Activated CD4-positive, alpha-beta T cell treated with anti-CD3 and anti-CD28 coated beads for 1 hour (primary cell): ENCODE data around the gene CTNNA3.

ENCODE experiments used
- DNase-seq: peaks from one replicate; pipeline ENCODE4 v3.0.0-alpha.2; 2020

The CTNNA3 gene

DNA sequence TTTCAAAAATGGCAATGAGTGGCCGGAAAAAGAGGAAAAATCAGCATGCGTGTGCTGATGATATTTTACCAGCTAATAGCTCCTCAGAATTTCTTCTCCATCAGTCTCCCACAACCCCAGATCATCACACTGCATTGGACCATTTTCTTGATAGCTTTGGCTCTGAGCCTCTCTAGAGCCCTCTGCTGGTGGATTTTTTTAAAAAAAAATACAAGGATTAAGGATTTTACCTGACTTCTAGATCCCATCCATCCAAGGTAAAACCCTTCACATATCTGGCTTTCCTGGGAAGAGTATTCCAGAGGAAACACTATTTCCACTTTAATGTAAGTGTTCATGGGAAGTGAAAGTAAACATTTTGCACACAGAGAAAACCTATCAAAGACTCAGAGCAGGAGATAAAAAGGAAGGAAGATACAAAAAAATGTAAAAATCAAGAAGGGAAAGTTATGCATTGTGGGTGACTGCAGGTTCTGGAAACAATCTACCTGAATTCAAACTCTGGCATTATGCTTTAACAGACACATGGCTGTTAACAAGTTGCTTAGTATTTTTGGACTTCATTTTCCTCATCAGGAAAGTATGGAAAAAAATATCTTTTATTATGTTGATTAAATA lies 389.3 kb downstream of the CTNNA3 start:
- no peak for DNase-seq

DNA sequence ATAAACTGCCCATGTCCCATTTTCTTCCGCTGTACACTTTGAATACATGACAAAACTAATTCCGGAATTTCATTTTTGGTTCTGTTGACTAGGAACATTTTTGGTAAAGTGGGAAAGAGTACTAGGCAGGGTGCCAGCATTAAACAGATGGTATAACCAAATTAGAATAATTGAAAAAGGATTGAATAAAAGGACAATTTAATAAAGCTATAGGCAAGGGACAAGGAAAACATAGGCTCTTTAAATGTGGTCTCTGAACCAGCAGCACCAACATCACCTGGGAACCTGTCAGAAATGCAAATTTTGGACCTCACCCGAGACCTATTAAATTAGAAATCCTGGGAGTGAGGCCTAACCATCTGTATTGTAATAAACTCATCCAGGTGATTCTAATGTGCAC lies 393.3 kb downstream of the CTNNA3 start:
- DNase-seq = no peak

DNA sequence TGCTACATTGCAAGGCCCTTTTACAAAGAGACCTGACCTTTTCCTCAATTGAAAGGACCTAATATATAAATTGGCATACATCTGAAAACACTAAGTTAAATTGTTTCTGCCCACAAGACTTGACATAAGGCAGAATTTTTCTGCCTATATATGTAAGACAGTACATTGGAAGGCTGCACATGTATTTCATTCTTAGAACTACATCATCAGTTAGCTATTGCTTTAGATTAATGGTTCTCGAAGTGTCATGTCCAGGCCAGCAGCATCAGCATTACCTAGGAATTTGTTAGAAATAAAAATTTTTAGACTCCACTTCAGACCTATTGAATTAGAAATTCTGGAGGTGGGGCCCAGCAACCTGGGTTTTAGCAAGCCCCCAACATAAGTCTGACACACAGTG lies 396.2 kb downstream of the CTNNA3 start:
- DNase-seq = no peak

DNA sequence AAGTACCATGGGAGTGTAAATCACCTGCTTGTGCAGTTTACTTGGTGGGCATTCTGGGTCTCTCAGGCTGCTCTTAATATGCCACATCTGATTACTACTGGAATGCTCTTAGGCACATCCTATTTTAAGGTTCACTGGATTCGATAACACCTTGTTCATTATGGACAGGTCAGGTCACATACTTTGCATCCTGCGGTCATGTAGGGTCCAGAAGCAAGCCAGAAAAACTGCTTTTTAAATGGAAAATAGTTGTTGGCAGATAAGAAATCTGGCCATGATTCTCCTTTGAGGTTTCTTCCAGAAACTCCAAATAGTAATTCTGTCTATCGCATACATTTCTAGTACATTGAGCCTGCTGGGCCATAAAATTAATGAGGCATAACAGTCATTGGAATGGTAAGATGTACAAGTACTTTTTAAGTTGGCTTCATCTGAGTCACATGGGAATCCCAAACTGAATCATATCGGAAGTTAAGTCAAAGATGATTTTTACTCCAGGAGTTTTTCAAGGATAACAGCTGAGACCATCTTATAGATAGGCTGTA lies 398.3 kb downstream of the CTNNA3 start:
- no peak for DNase-seq

DNA sequence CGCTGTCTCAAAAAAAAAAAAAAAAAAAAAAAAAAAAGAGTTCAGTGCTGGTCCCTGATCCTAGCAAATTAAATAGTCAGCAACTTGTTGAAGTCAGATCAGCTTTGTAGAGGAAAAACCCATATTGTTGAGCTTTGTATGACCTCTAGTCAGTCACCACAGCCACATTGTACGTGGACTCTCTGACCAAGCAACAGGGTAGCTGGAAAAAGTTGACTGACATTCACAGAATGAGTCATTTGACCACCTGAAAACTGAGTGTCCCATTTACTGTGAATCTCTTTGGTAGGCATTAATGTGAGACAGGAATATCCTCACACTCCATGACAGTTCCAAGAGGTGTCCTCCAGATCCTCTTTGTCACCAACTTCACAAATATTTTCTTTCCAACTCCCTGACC lies 399.1 kb downstream of the CTNNA3 start:
- DNase-seq = no peak

DNA sequence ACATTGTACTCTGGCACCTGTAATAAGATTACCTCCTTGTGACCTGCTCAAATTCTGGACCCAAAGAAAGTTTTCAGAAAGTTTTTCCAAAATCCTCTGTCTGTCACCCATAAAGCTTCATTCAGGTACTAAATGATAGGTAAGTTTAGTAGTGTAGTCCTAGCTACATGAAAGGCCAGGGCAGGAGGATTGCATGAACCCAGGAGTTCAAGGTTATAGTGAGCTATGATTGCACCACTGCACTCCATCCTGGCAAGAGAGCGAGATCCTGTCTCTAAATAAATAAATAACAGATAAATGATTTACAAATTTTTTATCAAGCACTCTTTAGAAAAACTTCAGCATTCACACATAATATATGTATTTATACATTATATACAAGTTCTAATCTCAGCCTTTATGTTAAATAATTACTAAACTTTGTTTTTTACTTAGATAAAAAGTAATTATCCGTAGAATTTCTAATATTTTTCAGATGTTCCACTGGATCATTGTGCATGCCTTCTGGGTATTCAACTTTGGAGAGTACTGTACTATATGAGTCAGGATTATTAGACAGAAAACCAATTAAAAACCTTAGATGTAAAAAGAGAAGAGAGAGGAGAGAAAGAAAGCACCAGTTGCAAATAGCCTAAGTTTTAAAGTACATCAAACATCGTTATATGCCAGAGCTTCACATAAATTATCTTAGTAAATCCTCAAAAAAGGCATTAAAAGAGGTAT lies 407.1 kb downstream of the CTNNA3 start:
- no peak for DNase-seq

DNA sequence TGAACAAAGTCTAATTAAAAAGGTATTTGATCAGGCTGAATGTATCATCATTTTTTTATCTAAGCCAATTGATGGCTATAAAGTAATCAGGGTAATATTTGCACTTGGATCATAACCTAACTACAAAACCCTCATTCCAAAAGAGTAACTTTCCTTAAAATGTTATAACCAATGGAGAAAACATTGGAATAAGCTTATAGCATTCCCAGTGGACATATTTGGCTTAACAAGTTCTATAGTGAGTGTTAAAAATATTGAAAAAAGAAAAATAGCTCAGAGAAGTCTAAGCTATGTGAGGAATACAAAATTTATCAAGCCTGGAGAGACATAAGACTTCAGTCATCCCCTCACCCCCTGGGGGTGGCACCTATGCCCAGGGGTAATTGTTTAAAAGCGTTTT lies 411.4 kb downstream of the CTNNA3 start:
- DNase-seq = no peak

DNA sequence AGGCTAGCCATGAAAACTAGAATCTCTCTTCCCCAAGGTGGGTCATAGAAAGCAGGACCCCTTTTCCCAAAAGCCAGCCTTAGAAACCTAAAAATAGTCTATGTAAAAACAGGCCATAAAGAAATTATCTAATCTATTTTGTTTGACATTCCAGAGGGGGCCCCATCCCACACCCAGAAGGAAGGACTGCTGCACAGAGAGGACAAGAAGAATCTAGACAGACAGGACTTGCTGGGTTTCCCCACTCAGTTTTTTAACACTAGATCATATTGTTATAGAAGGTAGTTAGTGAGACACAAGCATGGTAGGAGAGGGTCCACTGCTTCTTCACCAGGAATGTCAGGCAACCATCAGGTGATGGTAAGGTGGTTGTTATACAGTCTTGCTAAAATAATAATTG lies 413.1 kb downstream of the CTNNA3 start:
- no peak for DNase-seq

DNA sequence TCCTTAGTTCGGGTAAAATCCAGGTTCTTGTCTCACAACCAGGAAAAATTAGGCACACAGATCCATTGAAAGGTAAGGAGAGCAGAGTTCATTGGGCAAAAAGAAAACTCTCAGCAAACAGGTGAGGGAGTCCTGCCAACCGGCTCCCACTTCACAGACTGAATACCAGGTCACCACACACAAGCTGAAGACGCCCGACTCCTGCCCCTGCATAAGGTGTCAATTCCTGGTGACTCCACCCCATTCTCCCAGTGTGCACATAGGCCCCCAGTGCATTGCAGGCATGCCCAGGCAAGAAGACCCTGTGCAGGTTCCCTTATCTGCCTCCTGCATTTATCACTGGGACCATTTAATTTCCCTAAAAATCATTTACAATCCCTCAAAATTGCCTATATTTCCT lies 415.6 kb downstream of the CTNNA3 start:
- DNase-seq = no peak

DNA sequence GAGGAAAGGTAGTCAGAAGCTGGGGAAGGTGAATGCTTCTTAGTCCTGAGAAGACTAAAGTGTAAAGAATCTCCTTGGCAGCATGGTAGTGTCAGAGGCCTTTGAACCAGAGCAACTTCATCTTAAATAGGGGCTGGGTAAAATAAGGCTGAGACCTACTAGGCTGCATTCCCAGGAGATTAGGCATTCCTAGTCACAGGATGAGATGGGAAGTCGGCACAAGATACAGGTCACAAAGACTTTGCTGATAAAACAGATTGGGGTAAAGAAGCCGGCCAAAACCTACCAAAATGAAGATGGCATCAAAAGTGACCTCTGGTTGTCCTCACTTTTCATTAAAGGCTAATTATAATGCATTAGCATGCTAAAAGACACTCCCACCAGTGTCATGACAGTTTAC lies 418.6 kb downstream of the CTNNA3 start:
- no peak for DNase-seq

DNA sequence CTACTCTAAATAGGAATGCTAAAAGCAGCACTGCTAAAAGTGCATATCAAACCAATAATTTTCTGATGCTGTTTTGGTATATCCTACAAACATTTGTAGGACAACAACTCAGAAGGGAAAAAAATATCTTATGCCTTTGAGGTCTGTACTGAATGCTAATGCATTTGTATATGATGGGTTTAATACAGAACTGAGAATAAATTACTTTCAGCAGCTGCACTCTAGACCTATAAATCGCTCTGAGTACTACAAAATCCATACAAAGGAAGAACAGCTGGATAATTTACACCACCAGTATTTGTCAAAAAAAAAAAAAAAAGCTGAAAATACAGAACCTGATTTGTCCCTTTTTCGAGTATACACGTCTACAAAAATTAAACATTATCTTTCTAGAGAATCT lies 426.2 kb downstream of the CTNNA3 start:
- DNase-seq = no peak

DNA sequence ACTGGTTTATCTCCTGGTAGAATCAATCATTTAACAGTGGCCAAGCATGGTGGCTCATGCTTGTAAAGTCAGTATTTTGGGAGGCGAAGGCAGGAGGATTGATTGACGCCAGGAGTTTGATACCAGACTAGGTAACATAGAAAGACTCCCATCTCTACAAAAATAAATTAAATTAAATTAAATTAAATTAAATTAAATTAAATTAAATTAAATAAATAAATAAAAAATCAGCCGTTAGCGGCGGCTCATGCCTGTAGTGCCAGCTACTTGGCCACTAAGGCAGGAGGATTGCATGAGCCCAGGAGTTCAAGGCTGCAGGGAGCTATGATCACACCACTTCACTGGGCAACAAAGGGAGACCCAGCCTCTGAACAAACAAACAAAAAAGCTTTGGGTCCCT lies 427.8 kb downstream of the CTNNA3 start:
- DNase-seq = no peak

DNA sequence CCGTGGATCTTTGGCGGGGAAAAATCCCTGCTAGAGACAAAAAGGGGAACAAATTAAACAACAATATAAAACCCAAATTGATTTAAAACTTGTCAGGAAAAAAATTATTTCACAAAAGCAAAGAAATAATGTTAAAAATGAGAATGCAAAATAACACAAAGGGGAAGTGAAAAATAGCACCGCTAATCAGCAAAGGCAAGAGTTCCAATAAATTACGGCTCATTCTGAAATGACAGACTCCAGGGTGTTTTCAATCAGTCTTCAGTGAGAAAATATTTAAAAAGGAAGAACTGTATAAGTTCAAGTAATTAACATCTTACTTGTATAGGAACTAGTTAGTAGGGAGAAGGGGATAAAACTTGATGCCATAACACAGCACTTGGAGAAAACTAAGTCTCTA lies 433.3 kb downstream of the CTNNA3 start:
- DNase-seq = no peak

DNA sequence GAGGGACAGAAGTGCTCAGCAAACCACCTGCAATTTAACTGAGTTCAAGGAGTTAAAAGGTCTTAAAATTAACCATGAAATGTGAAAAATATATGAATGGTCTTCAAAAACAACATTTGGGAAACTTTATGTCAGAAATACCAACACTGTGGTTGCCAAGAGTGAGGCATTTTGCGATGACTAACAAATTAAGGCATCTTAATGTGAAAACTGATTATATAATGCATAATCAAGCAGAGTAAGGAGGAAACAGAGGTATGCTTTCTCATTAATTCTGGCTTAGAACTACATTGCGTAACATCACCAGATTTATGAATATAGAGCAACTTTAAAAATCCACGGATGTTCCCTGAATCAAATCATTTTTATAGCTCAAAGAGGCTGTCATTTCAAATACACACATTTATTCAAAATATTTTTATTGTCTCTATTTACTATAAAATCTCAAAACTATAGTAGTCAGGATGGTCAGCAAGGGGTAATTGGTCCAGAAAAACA lies 434.6 kb downstream of the CTNNA3 start:
- no peak for DNase-seq

DNA sequence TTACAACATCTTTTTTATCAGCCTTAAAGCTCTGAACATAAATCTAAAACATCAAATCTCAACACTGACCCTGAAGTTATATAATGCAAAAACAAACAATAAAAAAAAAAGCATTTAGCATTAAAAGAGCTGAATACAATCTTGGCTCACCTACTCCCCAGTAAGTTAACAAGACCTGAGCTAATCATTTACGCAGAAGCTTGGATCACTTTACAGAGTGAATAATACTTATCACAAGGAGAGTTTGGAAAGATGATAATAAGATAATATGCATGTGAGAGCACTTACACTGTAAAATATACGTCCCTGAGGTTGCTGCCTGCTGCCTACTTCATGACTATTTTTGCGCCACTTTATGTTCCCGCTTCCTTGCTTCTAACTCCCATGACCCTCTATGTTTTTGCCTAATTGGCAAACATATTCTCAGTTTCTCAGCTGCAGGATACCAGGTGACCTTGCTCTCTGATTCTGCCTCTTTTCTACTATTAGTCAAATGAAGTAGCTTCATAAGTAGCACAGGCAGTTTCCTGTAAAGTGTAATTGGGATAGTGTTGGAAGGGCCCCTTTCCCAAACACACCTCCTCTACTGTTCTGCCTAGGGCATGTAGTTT lies 436.6 kb downstream of the CTNNA3 start:
- no peak for DNase-seq

DNA sequence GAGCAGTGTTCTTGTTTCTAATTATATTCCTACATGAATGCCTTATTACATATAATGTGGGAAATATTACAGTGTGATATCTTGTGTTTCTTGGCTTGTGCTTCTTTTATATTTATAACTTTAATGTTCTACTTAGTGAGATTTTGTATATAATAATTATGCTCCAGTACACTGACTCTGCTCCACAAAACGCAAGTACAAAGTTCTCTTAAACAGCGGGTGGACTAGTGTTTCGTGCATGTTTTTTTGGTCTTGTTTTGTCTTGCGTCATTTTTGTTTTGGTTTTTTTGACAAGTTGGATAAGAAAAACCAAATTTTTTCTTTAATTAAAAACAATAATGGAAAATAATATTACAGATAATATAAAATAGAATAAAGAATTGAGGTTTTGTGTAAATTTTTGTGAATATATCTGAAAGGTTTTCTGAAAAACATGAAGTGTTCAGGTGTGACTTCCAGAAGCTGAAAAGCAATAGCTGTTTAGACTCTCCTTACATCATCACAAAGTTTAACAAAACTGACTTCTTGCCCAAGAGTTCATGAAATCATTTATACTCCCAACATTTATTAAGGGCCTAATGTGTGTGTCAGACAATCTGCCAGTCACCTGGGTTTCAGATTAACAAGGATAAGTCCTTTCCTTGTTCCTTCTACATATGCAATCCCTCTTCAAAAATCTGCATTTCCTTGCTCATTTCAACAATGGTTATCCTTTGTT lies 438.4 kb downstream of the CTNNA3 start:
- no peak for DNase-seq

DNA sequence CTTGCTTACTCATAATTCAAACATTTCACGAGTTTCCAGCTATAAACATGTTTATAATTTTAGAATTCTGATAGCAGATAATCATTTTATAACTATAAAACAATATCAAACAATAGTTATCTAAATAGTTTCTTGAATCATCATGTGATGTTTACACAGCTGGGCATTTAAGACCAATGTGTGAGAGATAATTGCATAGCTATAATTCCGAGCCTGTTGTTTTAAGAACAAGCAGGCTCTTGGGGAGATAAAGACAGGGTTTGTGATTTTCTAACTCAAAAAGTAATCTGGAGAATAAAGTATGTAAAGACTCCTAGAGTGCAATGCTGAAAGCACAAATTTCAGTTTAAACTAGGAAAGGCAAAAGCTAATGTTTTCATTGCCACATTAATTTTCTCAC lies 439.0 kb downstream of the CTNNA3 start:
- DNase-seq = no peak

DNA sequence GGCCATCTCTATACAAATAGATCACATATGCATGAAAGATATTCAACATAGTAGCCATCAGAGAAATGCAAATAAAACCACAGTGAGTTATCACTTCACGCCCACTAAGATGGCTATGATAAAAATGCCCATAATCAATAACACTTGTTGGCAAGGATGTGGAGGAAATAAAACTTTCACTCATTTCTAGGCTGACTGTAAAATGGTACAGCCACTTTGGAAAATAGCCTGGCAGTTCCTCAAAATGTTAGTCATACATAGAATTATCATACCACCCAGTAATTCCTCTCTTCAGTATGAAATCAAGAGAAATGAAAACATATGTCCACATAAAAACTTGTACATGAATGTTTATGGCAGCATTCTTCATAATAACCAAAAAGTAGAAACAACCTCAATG lies 445.3 kb downstream of the CTNNA3 start:
- DNase-seq = no peak

DNA sequence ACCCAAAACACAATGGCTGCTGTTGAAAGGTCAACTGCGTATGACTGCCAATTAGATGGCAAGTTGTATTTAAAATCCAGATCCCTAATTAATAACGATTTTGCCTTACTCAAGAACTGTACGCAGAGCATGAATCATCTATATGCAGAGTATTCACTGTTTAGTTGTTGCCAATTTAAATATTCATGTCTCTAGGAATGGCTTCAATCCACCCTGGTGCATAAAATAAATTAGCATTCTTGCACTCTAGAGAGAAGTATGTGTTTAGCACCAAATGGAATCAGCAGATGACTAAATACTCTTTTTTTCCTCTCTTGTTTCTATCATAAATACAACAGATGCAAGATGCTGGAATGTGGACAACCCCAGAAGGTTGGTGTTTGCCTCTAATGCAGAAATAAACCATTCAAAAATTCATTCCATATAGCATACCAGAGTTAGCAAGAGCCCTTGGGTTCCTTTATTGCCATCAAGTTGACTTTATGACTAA lies 449.9 kb downstream of the CTNNA3 start:
- no peak for DNase-seq

DNA sequence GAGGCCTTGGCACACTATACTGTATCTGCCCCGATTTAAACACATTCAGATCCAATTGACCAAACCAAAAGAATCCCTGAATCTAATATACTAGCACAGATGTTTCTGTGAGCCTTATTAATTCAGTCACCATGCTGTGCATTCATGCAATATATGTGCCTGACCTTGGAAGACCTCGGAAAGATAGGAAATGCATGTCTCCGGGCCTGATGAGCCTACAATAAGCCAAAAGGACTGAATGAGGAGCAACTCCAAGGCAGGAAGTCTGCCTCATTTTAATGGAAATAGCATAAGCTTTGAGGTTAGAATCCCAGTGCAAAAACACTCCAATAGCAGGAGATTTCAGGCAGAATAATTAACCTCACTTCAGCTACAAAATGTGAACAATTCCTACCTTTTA lies 453.5 kb downstream of the CTNNA3 start:
- no peak for DNase-seq

DNA sequence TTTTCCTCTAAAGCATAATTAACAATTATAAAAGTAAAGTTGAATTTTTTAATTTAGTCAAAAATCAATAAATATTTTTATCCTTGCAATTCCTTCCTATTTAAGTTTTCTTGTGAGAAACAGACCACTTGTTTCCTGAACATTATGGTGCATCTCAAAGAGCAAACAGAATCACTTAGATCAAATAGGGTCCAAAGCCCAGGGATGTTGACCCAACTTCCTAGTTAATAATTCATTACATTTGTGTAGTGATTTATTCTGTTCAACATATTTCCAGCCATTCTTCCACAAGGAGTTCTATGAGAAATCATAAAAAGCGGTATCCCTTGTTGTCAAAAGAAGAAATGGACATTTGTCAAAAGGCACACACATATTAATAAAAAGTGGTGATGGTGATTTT lies 454.5 kb downstream of the CTNNA3 start:
- DNase-seq = no peak

DNA sequence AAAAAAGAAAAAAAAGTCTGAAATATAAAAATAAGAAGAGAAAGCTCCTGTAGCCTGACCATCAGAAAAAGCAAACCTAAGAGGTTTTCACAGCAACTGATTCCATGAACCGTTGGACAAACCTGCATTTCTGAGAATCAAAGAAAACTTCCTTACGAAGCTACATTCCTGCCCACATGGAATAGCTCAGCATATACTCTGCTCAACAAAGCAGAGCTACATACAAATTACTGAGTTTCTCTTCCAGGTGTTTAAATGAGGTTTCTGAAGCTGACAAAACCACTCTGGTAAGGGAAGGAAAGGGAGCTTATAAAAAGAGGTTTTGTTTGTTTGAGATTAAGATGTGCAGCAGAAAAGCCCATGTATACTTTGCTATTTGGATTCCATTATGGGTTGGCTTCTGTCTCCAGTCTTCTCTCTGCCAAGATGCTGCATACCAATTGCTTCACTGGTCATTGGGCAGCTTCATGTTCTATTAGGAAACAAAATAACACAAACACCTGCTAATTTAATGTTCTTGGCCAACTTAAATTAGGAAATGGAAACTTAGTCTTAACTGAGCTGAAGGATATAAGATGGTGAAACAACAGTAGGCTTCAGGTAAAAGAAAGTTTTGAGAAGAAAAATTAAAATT lies 456.0 kb downstream of the CTNNA3 start:
- DNase-seq = no peak
